ENCODE results near the gene BEST4. TPM values are rescaled to one million over a fixed set of nuclear protein-coding genes. Genes with fewer than 3 reads are reported as not detected.

Gene BEST4
- total and polyA plus RNA-seq, 2 donors (not counting 1 experiment from before 2014, with no cell fraction given): 0.30 to 1.3 TPM

- TF ChIP-seq, protein P1, sequence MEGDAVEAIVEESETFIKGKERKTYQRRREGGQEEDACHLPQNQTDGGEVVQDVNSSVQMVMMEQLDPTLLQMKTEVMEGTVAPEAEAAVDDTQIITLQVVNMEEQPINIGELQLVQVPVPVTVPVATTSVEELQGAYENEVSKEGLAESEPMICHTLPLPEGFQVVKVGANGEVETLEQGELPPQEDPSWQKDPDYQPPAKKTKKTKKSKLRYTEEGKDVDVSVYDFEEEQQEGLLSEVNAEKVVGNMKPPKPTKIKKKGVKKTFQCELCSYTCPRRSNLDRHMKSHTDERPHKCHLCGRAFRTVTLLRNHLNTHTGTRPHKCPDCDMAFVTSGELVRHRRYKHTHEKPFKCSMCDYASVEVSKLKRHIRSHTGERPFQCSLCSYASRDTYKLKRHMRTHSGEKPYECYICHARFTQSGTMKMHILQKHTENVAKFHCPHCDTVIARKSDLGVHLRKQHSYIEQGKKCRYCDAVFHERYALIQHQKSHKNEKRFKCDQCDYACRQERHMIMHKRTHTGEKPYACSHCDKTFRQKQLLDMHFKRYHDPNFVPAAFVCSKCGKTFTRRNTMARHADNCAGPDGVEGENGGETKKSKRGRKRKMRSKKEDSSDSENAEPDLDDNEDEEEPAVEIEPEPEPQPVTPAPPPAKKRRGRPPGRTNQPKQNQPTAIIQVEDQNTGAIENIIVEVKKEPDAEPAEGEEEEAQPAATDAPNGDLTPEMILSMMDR (IDR thresholded peaks at IDR 0.05): no peak
- TF ChIP-seq EZH2 (IDR thresholded peaks at IDR 0.05; ENCODE audit: borderline replicate concordance, insufficient read depth, low read depth, low read length, poor library complexity, severe bottlenecking): no peak
- peak overlapping the region; percentile 91 to 95 for H3K27ac ChIP-seq (ENCODE audit: low read length in 2 of 2)
- H3K4me2 ChIP-seq (replicated peaks; ENCODE audit: low read depth, low read length, poor library complexity, severe bottlenecking): peak overlapping the region; percentile 68
- peaks cover 44 to 59% of the 10 kb centered on the region in 2 donors for H3K4me1 ChIP-seq (ENCODE audit: control insufficient read depth in 2 of 2, insufficient read depth in 2 of 2, low read length in 2 of 2)
- intact Hi-C loops (cut with micrococcal nuclease): loop anchor here (1.0 kb wide), 1 partner anchor 10 kb away; no protein-coding TSS in a partner anchor
- H3K79me2 ChIP-seq (ENCODE audit: control insufficient read depth, insufficient read depth, low read length): no peaks in the 10 kb centered on the region
- no peak overlapping the region for H3K4me3 ChIP-seq (ENCODE audit: control extremely low read depth in 1 of 5, extremely low read depth in 1 of 5, insufficient read depth in 1 of 5, low read depth in 2 of 5, low read length in 4 of 5)
- H3K4me1 Mint-ChIP-seq: peaks cover 61% of the 10 kb centered on the region
- ChIA-PET CTCF (interaction anchor here (0.6 to 3.9 kb wide), 10 partner anchors 9 to 494 kb away, joined by 3 to 40 read pairs (median 5); partner anchors contain the start of genes PLK3 and RNU5D-1), POLR2A (interaction anchor here (0.5 to 4.3 kb wide), 14 partner anchors 8 to 495 kb away, joined by 3 to 59 read pairs (median 5); partner anchors contain the start of genes PLK3, RNU5D-1 and RPS8)
- peak overlapping the region; percentile 30 for H2AFZ ChIP-seq (ENCODE audit: insufficient read depth, low read depth, low read length, poor library complexity, severe bottlenecking)
- H3K27ac Mint-ChIP-seq: peak overlapping the region; percentile 99
- H3K9ac ChIP-seq (ENCODE audit: low read length): no peak overlapping the region
- DNase-seq (peak; percentile 75), ATAC-seq (ENCODE audit: low read depth) (peak; percentile 49)
- peaks cover 0 to 10% of the 10 kb centered on the region in 2 experiments for H3K36me3 ChIP-seq (replicated peaks in 1 of 2; ENCODE audit: control extremely low read depth in 1 of 2, control insufficient read depth in 1 of 2, extremely low read depth in 1 of 2, insufficient read depth in 2 of 2, low read length in 1 of 2)
- H3K9me3 Mint-ChIP-seq (ENCODE audit: insufficient read depth): no peaks in the 10 kb centered on the region
- no peaks in the 10 kb centered on the region for H3K27me3 Mint-ChIP-seq
- 49% methylated on average over 4 of the region's 6 CpGs for WGBS (ENCODE audit: insufficient coverage)
- peak overlapping the region; percentile 74 for H3K4me3 Mint-ChIP-seq
- peaks cover 0 to 3% (median 0%) of the 10 kb centered on the region in 3 donors for H3K9me3 ChIP-seq (ENCODE audit: control extremely low read depth in 1 of 3, control insufficient read depth in 2 of 3, insufficient read depth in 1 of 3, low read length in 2 of 3)
- H3K27me3 ChIP-seq (replicated peaks in 1 of 4; ENCODE audit: control extremely low read depth in 1 of 4, control insufficient read depth in 3 of 4, insufficient read depth in 4 of 4, low read length in 3 of 4): no peaks in the 10 kb centered on the region
- no peaks in the 10 kb centered on the region for H4K20me1 ChIP-seq (ENCODE audit: control insufficient read depth, insufficient read depth, low read length, poor library complexity, severe bottlenecking)
Observed at GRCh38 chr1:44808938-44809917, 21.3 kb upstream of the BEST4 start.
